CD14-positive monocyte (primary cell): Measurements from ENCODE around the gene PRAC1. TPM values are rescaled to one million over a fixed set of nuclear protein-coding genes. Genes with fewer than 3 reads are reported as not detected.

Experiments
- DNase-seq, 3 donors: peaks; one replicate each; pipeline ENCODE4 v3.0.0-alpha.2; 2011 to 2022
- H2AFZ ChIP-seq: 2 replicates; pipeline ENCODE4 v1.6.0; 2012; ENCODE audit warnings: mild to moderate bottlenecking, low read depth, low read length, inconsistent platforms; ENCODE audit not compliant: insufficient read depth, poor library complexity, severe bottlenecking
- H3K27ac ChIP-seq, 2 donors: 1 replicate in 1 of 2; 2 replicates in 1 of 2; pipeline ENCODE4 v1.5.1; 2012 to 2013; ENCODE audit warnings: low read length in 2 of 2, control low read depth in 1 of 2, inconsistent platforms in 1 of 2, low read depth in 1 of 2, mild to moderate bottlenecking in 1 of 2
- H3K27me3 ChIP-seq, 2 donors: one replicate each; pipeline versions ENCODE4 v1.6.0 to v1.6.1; 2011 to 2013; ENCODE audit warnings: low read length in 2 of 2; ENCODE audit not compliant: control insufficient read depth in 2 of 2, insufficient read depth in 2 of 2
- H3K36me3 ChIP-seq, 2 donors: replicated peaks in 1 of 2; 1 replicate in 1 of 2; 2 replicates in 1 of 2; pipeline versions ENCODE4 v1.5.1 to v1.6.1; 2012 to 2013; ENCODE audit warnings: low read length in 2 of 2, control low read depth in 1 of 2, inconsistent platforms in 1 of 2, mild to moderate bottlenecking in 1 of 2; ENCODE audit not compliant: insufficient read depth in 2 of 2, control insufficient read depth in 1 of 2
- H3K4me1 ChIP-seq, 2 donors: 1 replicate in 1 of 2; 2 replicates in 1 of 2; pipeline versions ENCODE4 v1.5.1 to v1.6.1; 2012 to 2013; ENCODE audit warnings: low read length in 2 of 2, control low read depth in 1 of 2, inconsistent platforms in 1 of 2, mild to moderate bottlenecking in 1 of 2, moderate library complexity in 1 of 2; ENCODE audit not compliant: insufficient read depth in 2 of 2, control insufficient read depth in 1 of 2
- H3K4me2 ChIP-seq: replicated peaks from 2 replicates; pipeline ENCODE3; 2012; ENCODE audit warnings: low read length, moderate library complexity, mild to moderate bottlenecking; ENCODE audit not compliant: poor library complexity, severe bottlenecking; ENCODE audit errors: extremely low read depth
- H3K4me3 ChIP-seq, 3 experiments: fragments of 200-600 bp in 1 of 3; sonication (generic) in 1 of 3; replicated peaks in 1 of 3; 1 replicate in 2 of 3; 2 replicates in 1 of 3; pipeline ENCODE4 v1.5.1; 2011 to 2013; ENCODE audit warnings: low read length in 3 of 3, mild to moderate bottlenecking in 3 of 3, control low read depth in 2 of 3, low read depth in 2 of 3, inconsistent platforms in 1 of 3, moderate library complexity in 1 of 3
- H3K79me2 ChIP-seq: 2 replicates; pipeline ENCODE4 v1.6.0; 2012; ENCODE audit warnings: mild to moderate bottlenecking, control low read depth, inconsistent platforms, low read length, moderate library complexity; ENCODE audit not compliant: insufficient read depth
- H3K9ac ChIP-seq: 2 replicates; pipeline ENCODE4 v1.6.0; 2017; ENCODE audit warnings: low read length, mild to moderate bottlenecking; ENCODE audit not compliant: insufficient read depth, poor library complexity, severe bottlenecking
- H3K9me3 ChIP-seq, 2 donors: replicated peaks in 1 of 2; 1 replicate in 1 of 2; 2 replicates in 1 of 2; pipeline versions ENCODE4 v1.5.1 to v1.6.1; 2012 to 2013; ENCODE audit warnings: low read length in 2 of 2, control low read depth in 1 of 2; ENCODE audit not compliant: control insufficient read depth in 1 of 2, insufficient read depth in 1 of 2
- H4K20me1 ChIP-seq: 2 replicates; pipeline ENCODE4 v1.6.0; 2012; ENCODE audit warnings: mild to moderate bottlenecking, low read length, control low read depth, moderate library complexity; ENCODE audit not compliant: insufficient read depth
- H3K27ac Mint-ChIP-seq, 7 donors: one replicate each; pipeline ENCODE4 v1.8.0; 2020; ENCODE audit warnings: mild to moderate bottlenecking in 7 of 7, mixed read lengths in 7 of 7, moderate library complexity in 6 of 7, inconsistent platforms in 2 of 7
- H3K27me3 Mint-ChIP-seq, 3 donors: one replicate each; pipeline ENCODE4 v1.8.0; 2021 to 2022; ENCODE audit warnings: low read depth in 3 of 3, mild to moderate bottlenecking in 3 of 3, mixed read lengths in 3 of 3, moderate library complexity in 3 of 3, inconsistent platforms in 1 of 3
- H3K36me3 Mint-ChIP-seq, 2 donors: one replicate each; pipeline ENCODE4 v1.8.0; 2020; ENCODE audit warnings: mixed read lengths in 2 of 2, inconsistent platforms in 1 of 2, mild to moderate bottlenecking in 1 of 2
- H3K4me1 Mint-ChIP-seq: one replicate; pipeline ENCODE4 v1.8.0; 2020; ENCODE audit warnings: mild to moderate bottlenecking, mixed read lengths
- H3K4me3 Mint-ChIP-seq, 2 donors: one replicate each; pipeline ENCODE4 v1.8.0; 2020; ENCODE audit warnings: mild to moderate bottlenecking in 2 of 2, mixed read lengths in 2 of 2, moderate library complexity in 1 of 2
- H3K9me3 Mint-ChIP-seq, 7 donors: one replicate each; pipeline ENCODE4 v1.8.0; 2020 to 2022; ENCODE audit warnings: mixed read lengths in 7 of 7, mild to moderate bottlenecking in 6 of 7, moderate library complexity in 6 of 7, inconsistent platforms in 2 of 7
- CTCF ChIP-seq: fragments of 200-600 bp; IDR thresholded peaks from one replicate; pipeline ENCODE4 v1.8.0; 2022; ENCODE audit warnings: antibody characterized with exemption, mild to moderate bottlenecking
- WGBS: methylation state at CpG from one replicate; pipeline ENCODE4 v1.1.5; 2013; ENCODE audit warnings: missing lambda C conversion rate; ENCODE audit not compliant: insufficient coverage; 5-methylcytosine and 5-hydroxymethylcytosine counted together
- intact Hi-C, 2 donors: fragments of 100-400 bp; cut with micrococcal nuclease; formaldehyde crosslinking; loops; one replicate each; pipeline versions ENCODE4 v1.15.0 to v1.15.1; 2023
- polyA plus RNA-seq, 3 donors: library from polyadenylated mRNA; depleted of rRNA in 1 of 3; unstranded in 2 of 3; stranded (reverse) in 1 of 3; fragments of 300-500 nt in 2 of 3; fragments of >200 nt in 1 of 3; fragmentation: Illumina TruSeq in 2 of 3; gene quantifications; 1 replicate in 2 of 3; 2 replicates in 1 of 3; pipeline ENCODE4 v1.2.3, GENCODE V29; 2012 to 2021

The PRAC1 gene
- polyA plus RNA-seq, 3 donors = not detected

DNA sequence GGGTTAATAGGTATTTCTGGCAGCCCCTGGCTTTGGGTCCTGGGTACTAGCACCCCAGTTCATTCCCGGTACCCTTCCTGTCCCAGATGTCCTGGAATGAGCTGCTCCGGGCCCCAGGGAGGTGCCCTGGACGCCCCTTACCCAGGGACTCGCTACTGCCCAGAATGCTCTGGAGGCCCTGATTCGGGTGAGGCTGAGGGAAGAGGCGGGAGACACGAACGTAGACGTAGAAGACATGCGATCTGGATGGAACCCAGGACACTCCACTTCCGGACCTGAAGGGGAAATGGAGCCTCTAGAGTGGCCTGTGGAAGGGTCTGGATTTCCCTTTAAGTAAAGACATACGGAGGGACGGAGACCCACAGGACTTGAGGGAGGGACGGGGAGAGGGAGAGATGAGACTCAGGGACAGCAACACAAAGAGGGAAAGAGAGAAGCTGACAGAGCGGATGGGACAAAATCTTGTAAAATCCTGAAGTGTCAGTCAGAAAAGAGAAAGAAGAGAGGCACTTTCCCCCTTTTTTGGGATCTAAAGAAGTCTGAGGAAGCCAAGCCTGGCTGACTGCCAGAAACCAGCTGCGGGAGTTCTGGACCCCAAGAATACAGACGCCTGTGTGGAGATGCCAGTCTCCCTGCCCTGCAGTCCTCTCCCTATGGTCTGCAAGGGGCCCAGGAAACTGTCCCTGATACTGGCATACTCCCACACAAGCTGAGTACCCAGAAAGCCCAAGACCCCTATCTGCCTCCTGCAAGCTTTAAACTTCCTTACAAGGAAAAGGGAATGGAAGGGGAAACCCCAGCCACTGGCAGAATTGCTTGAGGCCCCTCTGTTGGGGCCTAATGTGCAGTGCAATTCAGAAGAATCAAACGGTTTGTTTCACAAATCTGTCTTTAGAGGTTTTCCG, 7.3 kb upstream of the PRAC1 start:
- no peaks in the 10 kb centered on the region for H3K36me3 ChIP-seq
- no peak overlapping the region for H2AFZ ChIP-seq
- TF ChIP-seq CTCF = no peak
- no peak overlapping the region for H3K9ac ChIP-seq
- H3K4me3 ChIP-seq = no peak overlapping the region
- H3K27me3 Mint-ChIP-seq = peaks cover 97 to 99% (median 98%) of the 10 kb centered on the region in 3 donors
- peaks cover 6 to 54% of the 10 kb centered on the region in 2 donors for H3K9me3 ChIP-seq
- intact Hi-C loops = loop anchor here in 1 of 2 donors (5.0 kb wide), 1 partner anchor 148 kb away; no protein-coding TSS in a partner anchor
- H3K4me1 ChIP-seq = peaks cover 0 to 3% of the 10 kb centered on the region in 2 donors
- DNase-seq = no peak
- no peak overlapping the region for H3K27ac Mint-ChIP-seq
- H4K20me1 ChIP-seq = no peaks in the 10 kb centered on the region
- no peaks in the 10 kb centered on the region for H3K79me2 ChIP-seq
- H3K4me3 Mint-ChIP-seq = peak overlapping the region in 1 of 2 donors; percentile 79
- H3K4me2 ChIP-seq = no peak overlapping the region
- H3K4me1 Mint-ChIP-seq = peaks cover 20% of the 10 kb centered on the region
- H3K27me3 ChIP-seq = peaks cover 95 to 99% of the 10 kb centered on the region in 2 donors
- H3K36me3 Mint-ChIP-seq = peaks cover 2 to 11% of the 10 kb centered on the region in 2 donors
- WGBS = 11% methylated on average over 12 of the region's 19 CpGs
- peaks cover 0 to 30% (median 8%) of the 10 kb centered on the region in 7 donors for H3K9me3 Mint-ChIP-seq
- no peak overlapping the region for H3K27ac ChIP-seq

DNA sequence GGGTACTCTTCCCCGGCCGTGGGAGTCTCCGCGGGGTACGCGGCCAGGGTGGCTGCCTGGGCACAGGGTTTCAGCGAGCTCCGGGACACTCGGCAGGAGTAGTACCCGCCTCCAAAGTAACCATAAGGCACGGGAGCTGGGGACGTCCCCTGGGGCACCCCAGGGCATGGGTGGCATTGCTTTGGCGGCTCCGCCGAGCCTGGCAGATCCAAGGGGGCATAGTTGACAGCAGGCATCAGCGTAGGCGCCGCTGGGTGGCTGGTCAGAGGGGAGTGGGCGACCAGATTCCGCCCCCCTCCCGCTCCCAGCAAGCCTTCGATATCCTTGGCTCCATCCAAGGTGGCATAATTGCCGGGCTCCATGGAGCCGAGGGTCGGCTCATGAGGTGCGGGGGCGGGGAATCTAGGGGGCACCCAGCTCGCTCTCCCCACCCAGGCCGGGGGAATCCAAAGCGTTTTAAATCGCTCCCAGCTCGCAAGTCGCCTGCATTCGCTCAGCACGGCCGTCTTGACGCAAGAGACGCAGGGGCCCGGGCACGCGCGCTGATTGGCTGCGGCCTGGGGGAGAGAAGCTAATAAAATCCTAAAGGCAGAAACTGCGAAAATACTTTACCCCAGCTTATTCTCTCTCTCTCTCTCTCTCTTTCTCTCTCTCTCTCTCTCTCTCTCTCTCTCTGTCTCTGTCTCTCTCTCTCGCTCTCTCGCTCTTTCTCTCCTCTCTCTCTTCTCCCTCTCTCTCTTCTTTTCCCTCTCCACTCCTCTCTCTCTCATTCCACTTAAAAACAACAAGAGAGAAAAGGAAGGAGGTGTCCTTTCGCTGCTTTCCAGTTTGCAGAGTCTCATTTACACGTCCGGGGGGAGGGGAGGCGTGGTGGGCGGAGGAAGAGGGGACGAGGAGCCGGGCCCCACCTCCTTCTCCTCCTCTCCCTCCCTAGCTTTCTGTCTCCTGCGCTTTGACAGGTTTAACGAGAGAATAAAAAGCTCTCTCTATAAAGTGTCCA, 6.2 kb upstream of the PRAC1 start, which contains the start of gene HOXB13:
HOXB13 (minus strand) TSS at position 519 of the 1,000 bp plus-strand sequence; CDS start at position 362, 157 bp downstream.
- Histone ChIP-seq H3K27ac (no peak within 1 kb of the TSS), H4K20me1 (no peaks in the 10 kb centered on the region), H3K9ac (no peak within 1 kb of the TSS), H3K4me1 (peaks cover 10% of the 10 kb centered on the region in 2 donors), H3K9me3 (peaks cover 9 to 51% of the 10 kb centered on the region in 2 donors), H3K27me3 (peaks cover 93 to 99% of the 10 kb centered on the region in 2 donors), H3K79me2 (no peaks in the 10 kb centered on the region), H3K4me2 (peak within 1 kb of the TSS; percentile 15), H3K36me3 (no peaks in the 10 kb centered on the region), H2AFZ (peak within 1 kb of the TSS; percentile 41), H3K4me3 (peak within 1 kb of the TSS in 1 of 3 experiments; percentile 25)
- Mint-ChIP-seq H3K4me1 (peaks cover 24% of the 10 kb centered on the region), H3K27ac (no peak within 1 kb of the TSS), H3K9me3 (peaks cover 0 to 36% (median 10%) of the 10 kb centered on the region in 7 donors), H3K4me3 (peak within 1 kb of the TSS in 1 of 2 donors; percentile 88), H3K27me3 (peaks cover 98 to 99% (median 98%) of the 10 kb centered on the region in 3 donors), H3K36me3 (peaks cover 0 to 10% of the 10 kb centered on the region in 2 donors)
- no peak for TF ChIP-seq CTCF
- DNase-seq = no peak
- intact Hi-C loops = no loop called here
- 6% methylated on average over 34 of the region's 55 CpGs for WGBS
